Caco-2 (cell line): Measurements from ENCODE around the gene SRSF12. TPM values are rescaled to one million over a fixed set of nuclear protein-coding genes. Genes with fewer than 3 reads are reported as not detected.

ENCODE experiments used
- BruUV-seq: library from RNA; stranded (reverse); fragments of 400-500 nt; replicated peaks from 2 replicates; lab custom pipeline; 2021; lab: Mats Ljungman, UMichigan
- CTCF ChIA-PET: fragments of 300-600 bp; sonication (Branson Sonifier 250); formaldehyde crosslinking; loops from one replicate; lab custom pipeline; 2022; ENCODE audit warnings: antibody characterized with exemption; lab: Charles Lee
- POLR2A ChIA-PET: fragments of 300-600 bp; sonication (Branson Sonifier 250); formaldehyde crosslinking; loops from one replicate; lab custom pipeline; 2022; ENCODE audit warnings: antibody characterized with exemption; lab: Charles Lee
- DNase-seq, 2 experiments: peaks; one replicate each; pipeline versions ENCODE4 v3.0.0 to v3.0.0-alpha.2; 2020 to 2022
- H3K27me3 ChIP-seq: replicated peaks from 2 replicates; pipeline ENCODE4 v1.6.0; 2011; ENCODE audit warnings: low read length; ENCODE audit not compliant: control insufficient read depth, insufficient read depth
- H3K36me3 ChIP-seq: 2 replicates; pipeline ENCODE4 v1.5.1; 2011; ENCODE audit warnings: low read length; ENCODE audit not compliant: control insufficient read depth, insufficient read depth
- H3K4me1 ChIP-seq: fragments of 250-450 bp; sonication (Bioruptor Pico); 2 replicates; pipeline ENCODE4 v1.5.1; 2020; ENCODE audit warnings: mild to moderate bottlenecking
- H3K4me3 ChIP-seq: 2 replicates; pipeline ENCODE4 v1.5.1; 2011; ENCODE audit warnings: low read depth, mild to moderate bottlenecking, control low read depth, low read length
- H3K9me3 ChIP-seq: fragments of 250-450 bp; sonication (Bioruptor Pico); 2 replicates; pipeline ENCODE4 v1.5.1; 2020; ENCODE audit warnings: mild to moderate bottlenecking, moderate library complexity
- H3K27ac Mint-ChIP-seq: one replicate; pipeline ENCODE4 v1.8.0; 2022; ENCODE audit warnings: mixed read lengths; ENCODE audit not compliant: unreplicated experiment
- H3K27me3 Mint-ChIP-seq: one replicate; pipeline ENCODE4 v1.8.0; 2022; ENCODE audit warnings: mixed read lengths; ENCODE audit not compliant: insufficient read depth, unreplicated experiment
- H3K36me3 Mint-ChIP-seq: one replicate; pipeline ENCODE4 v1.8.0; 2022; ENCODE audit warnings: mild to moderate bottlenecking, mixed read lengths; ENCODE audit not compliant: insufficient read depth, unreplicated experiment
- H3K4me1 Mint-ChIP-seq: one replicate; pipeline ENCODE4 v1.8.0; 2022; ENCODE audit warnings: low read depth, mixed read lengths; ENCODE audit not compliant: unreplicated experiment
- H3K4me3 Mint-ChIP-seq: one replicate; pipeline ENCODE4 v1.8.0; 2022; ENCODE audit warnings: mild to moderate bottlenecking, moderate library complexity, mixed read lengths; ENCODE audit not compliant: unreplicated experiment
- H3K9me3 Mint-ChIP-seq: one replicate; pipeline ENCODE4 v1.8.0; 2022; ENCODE audit warnings: mixed read lengths; ENCODE audit not compliant: unreplicated experiment
- intact Hi-C: fragments of 100-400 bp; cut with micrococcal nuclease; formaldehyde crosslinking; loops from one replicate; pipeline ENCODE4 v1.10.0; 2022; ENCODE audit not compliant: unreplicated experiment
- total RNA-seq: library from RNA; stranded (reverse); gene quantifications from 2 replicates; pipeline ENCODE4 v1.2.3, GENCODE V29; 2022
- TF ChIP-seq, protein P1 (sequence below), 2 experiments: fragments of 200-600 bp in 1 of 2; IDR thresholded peaks; 1 replicate in 1 of 2; 2 replicates in 1 of 2; pipeline versions ENCODE4 v1.5.1 to v1.8.0; 2011 to 2022; ENCODE audit warnings: antibody characterized with exemption in 1 of 2, control low read depth in 1 of 2, inconsistent platforms in 1 of 2, low read depth in 1 of 2, low read length in 1 of 2, mild to moderate bottlenecking in 1 of 2, moderate library complexity in 1 of 2; ENCODE audit not compliant: insufficient read depth in 1 of 2, severe bottlenecking in 1 of 2, unreplicated experiment in 1 of 2

SRSF12 gene
- total RNA-seq, 1 experiment from 2014 or later, result 0.79 TPM

DNA sequence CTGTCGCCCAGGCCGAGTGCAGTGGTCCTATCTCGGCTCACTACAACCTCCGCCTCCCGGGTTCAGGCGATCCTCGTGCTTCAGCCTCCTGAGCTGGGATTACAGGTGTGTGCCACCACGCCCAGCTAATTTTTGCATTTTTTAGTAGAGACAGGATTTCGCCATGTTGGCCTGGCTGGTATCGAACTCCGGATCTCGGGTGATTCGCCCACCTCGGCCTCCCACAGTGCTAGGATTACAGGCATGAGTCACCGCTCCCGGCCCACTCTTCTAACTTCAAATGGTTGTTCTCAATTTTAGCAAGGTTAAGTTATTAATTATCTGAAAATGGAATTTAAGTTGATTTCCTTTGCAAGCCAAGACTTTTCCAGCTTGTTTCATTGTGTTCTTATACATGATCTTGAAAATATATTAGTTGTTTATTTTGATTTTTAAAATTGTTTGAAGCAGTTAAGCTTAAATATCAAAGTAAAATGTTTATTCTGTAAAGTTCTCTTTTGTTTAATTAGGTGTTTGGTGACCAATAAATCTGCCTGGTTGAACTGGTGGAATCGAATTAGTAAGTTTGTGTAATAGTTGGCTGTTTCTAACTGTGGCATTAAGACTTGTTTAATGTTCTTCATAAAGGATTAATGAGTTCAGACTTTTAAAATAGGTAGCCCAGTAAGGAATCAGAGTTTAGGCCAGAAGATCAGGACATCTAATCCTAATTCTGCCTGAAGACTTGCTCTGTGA lies 30.3 kb upstream of the SRSF12 start:
- intact Hi-C loops, result no loop called here
- no peaks in the 10 kb centered on the region; the same call in 1 of the 2 replicates for H3K36me3 ChIP-seq
- Mint-ChIP-seq H3K27me3 (no peaks in the 10 kb centered on the region), H3K9me3 (no peaks in the 10 kb centered on the region), H3K4me3 (peak overlapping the region; percentile 25), H3K36me3 (peaks cover 22% of the 10 kb centered on the region), H3K4me1 (peaks cover 11% of the 10 kb centered on the region), H3K27ac (no peak overlapping the region)
- H3K27me3 ChIP-seq, result no peaks in the 10 kb centered on the region
- DNase-seq, result no peak
- TF ChIP-seq, protein P1, sequence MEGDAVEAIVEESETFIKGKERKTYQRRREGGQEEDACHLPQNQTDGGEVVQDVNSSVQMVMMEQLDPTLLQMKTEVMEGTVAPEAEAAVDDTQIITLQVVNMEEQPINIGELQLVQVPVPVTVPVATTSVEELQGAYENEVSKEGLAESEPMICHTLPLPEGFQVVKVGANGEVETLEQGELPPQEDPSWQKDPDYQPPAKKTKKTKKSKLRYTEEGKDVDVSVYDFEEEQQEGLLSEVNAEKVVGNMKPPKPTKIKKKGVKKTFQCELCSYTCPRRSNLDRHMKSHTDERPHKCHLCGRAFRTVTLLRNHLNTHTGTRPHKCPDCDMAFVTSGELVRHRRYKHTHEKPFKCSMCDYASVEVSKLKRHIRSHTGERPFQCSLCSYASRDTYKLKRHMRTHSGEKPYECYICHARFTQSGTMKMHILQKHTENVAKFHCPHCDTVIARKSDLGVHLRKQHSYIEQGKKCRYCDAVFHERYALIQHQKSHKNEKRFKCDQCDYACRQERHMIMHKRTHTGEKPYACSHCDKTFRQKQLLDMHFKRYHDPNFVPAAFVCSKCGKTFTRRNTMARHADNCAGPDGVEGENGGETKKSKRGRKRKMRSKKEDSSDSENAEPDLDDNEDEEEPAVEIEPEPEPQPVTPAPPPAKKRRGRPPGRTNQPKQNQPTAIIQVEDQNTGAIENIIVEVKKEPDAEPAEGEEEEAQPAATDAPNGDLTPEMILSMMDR (IDR thresholded peaks at IDR 0.05; ENCODE audit: insufficient read depth in 1 of 2, low read depth in 1 of 2, low read length in 1 of 2, severe bottlenecking in 1 of 2, unreplicated experiment in 1 of 2), result no peak
- no peaks in the 10 kb centered on the region for H3K9me3 ChIP-seq
- no peak overlapping the region for H3K4me3 ChIP-seq
- no TSS peak for BruUV-seq
- POLR2A ChIA-PET, result no interaction called here
- CTCF ChIA-PET, result no interaction called here
- H3K4me1 ChIP-seq, result peaks cover 20% of the 10 kb centered on the region

DNA sequence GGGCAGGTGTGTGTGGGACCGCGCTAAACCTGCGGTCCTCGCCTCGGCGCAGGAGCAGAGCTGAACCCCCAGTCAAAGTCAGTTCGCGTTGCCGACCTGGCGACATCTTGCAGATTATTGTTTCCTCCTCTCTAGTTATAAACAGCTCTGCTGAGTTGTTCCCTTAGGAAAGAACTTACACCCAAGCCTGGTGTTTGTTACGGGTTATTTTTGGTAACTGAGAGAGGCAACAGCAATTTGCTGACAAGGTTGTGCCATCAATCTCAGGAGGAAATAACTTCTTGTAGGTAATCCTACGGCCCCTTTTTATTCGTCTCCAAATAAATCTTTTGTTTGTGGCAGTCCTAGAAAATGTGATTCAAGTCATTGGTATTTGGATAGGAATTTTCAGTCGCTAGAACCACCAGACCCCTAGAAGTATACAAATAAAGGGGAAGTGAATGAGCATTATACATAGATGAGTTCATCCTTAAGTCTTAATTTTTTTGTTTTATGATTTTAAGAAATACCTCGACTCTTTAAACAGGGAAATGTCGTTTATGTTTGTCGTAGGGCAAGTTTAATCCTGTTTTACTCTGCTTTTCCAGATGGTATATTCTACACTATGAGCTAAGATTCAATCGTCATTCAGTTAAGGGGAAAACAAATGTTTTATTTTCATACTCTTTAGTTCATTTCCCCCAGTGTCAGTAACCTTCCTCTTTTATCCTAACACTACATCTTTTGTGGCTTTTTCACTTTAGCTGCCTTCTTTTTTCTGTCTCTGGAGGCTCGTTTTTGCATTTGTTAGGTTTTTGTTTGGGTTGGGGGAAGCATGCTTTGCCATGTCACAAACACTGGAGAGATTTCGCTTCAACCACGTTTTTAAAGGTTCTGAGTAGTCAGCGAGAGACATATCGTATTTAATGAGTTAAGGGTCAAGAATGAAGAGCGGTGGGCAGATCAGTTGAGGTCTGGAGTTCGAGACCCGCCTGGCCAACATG lies 29.1 kb upstream of the SRSF12 start:
- POLR2A ChIA-PET, result interaction anchor here (1.2 kb wide), 1 partner anchor 66 kb away, joined by 3 read pairs; the partner anchor contains the start of gene PNRC1
- intact Hi-C loops, result no loop called here
- H3K4me3 ChIP-seq, result peak overlapping the region; percentile 70
- no peaks in the 10 kb centered on the region; the same call in 1 of the 2 replicates for H3K36me3 ChIP-seq
- TSS peak; percentile 66 for BruUV-seq
- Mint-ChIP-seq H3K4me1 (peaks cover 14% of the 10 kb centered on the region), H3K27me3 (no peaks in the 10 kb centered on the region), H3K9me3 (no peaks in the 10 kb centered on the region), H3K27ac (peak overlapping the region; percentile 17), H3K4me3 (peak overlapping the region; percentile 79), H3K36me3 (peaks cover 20% of the 10 kb centered on the region)
- H3K27me3 ChIP-seq, result no peaks in the 10 kb centered on the region
- DNase-seq, result peak; percentile 47 to 56
- CTCF ChIA-PET, result no interaction called here
- H3K9me3 ChIP-seq, result no peaks in the 10 kb centered on the region
- TF ChIP-seq, protein P1 (IDR thresholded peaks at IDR 0.05; ENCODE audit: insufficient read depth in 1 of 2, low read depth in 1 of 2, low read length in 1 of 2, severe bottlenecking in 1 of 2, unreplicated experiment in 1 of 2), result no peak
- H3K4me1 ChIP-seq, result peaks cover 20% of the 10 kb centered on the region
